NCI-H748 (cell line): ENCODE results near the gene LCE3A.

Source experiments
- DNase-seq: peaks from one replicate; lab custom pipeline; 2025; ENCODE audit not compliant: unreplicated experiment; lab: John Stamatoyannopoulos, UW

The LCE3A gene

DNA sequence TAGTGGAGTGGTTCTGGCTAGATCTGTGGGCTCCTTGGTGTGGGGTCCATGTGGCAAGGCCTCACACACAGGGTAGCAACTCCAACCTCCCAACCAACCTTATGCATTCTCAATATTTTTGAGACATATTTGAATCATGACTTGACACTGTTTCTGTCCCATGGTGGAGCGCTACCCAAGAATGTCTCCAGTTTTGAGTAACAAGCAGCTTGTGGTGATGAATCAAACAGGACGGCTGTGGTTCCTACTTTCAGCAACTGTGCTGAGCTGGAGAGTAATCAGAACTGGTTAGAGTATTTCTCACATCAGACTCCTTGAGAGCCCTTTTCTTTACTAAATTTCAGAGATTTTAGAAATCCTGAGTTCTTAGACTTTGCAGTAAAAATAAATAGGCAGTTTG lies 45.7 kb downstream of the LCE3A start:
- no peak for DNase-seq
